Astrocyte of the spinal cord (primary cell): ENCODE results near the gene NDST1.

ENCODE experiments used
- DNase-seq: peaks from one replicate; pipeline ENCODE4 v3.0.0; 2011; ENCODE audit warnings: low read depth, low spot score
- H3K4me3 ChIP-seq: 2 replicates; pipeline ENCODE4 v1.5.1; 2011; ENCODE audit warnings: low read depth, mild to moderate bottlenecking, low read length, moderate library complexity
- in situ Hi-C: cut with HindIII; loops from 2 replicates; pipeline ENCODE4 v1.10.0; 2017; ENCODE audit warnings: low sequenced_read_pairs
- TF ChIP-seq, protein P1 (sequence below): IDR thresholded peaks from 2 replicates; pipeline ENCODE4 v1.5.1; 2012; ENCODE audit warnings: low read depth, mild to moderate bottlenecking, low read length, inconsistent platforms

Gene NDST1

DNA sequence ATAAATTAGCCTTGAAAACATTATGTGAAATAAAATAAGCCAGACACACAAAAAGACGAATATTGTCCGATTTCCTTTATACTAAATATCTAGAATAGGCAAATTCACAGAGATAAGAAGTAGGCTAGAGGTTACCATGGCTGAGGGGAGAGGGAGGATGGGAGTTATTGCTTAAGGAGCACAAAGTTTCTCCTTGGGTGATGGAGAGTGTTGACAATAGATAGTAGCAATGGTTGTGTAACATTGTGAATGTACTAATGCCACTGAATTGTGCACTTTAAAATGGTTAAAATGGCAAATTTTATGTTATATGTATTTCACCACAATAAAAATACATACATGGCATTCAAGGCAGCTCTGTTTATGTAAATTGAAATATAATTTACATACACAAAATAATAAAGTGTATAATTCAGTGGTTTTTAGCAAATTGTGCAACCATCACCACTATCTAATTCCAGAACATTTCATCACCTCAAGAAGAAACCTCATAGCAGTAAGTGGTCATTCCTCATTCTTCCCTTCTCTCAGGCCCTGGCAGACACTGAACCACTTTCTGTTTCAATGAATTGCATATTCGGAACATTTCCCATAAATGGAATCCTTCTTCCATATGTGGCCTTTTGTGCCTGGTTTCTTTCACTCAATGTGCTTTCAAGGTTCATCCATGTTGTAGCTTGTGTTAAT is 59.2 kb downstream of the NDST1 start:
- peak; percentile 77 for DNase-seq
- H3K4me3 ChIP-seq = no peak overlapping the region
- in situ Hi-C loops = no loop called here
- TF ChIP-seq, protein P1, sequence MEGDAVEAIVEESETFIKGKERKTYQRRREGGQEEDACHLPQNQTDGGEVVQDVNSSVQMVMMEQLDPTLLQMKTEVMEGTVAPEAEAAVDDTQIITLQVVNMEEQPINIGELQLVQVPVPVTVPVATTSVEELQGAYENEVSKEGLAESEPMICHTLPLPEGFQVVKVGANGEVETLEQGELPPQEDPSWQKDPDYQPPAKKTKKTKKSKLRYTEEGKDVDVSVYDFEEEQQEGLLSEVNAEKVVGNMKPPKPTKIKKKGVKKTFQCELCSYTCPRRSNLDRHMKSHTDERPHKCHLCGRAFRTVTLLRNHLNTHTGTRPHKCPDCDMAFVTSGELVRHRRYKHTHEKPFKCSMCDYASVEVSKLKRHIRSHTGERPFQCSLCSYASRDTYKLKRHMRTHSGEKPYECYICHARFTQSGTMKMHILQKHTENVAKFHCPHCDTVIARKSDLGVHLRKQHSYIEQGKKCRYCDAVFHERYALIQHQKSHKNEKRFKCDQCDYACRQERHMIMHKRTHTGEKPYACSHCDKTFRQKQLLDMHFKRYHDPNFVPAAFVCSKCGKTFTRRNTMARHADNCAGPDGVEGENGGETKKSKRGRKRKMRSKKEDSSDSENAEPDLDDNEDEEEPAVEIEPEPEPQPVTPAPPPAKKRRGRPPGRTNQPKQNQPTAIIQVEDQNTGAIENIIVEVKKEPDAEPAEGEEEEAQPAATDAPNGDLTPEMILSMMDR = no peak

DNA sequence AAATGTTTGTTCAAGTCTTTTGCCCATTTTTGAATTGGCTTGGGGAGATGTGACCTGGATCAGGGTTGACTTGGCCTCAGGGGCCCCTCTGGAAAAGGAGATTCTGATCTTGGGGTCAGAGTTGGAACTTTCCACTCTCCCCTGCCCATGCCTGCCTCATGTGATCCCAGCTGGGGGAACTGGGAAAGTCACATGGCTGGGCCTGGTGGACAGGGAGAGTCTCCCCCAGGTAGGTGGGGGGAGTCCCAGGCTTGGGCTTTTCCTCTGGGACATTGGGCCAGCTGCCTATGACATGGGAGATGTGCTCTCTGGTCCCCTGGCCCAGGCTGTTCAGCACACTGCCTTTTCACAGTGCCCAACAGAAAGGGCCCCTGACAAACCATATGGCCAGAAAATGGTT is 60.7 kb downstream of the NDST1 start:
- no peak overlapping the region for H3K4me3 ChIP-seq
- no peak for DNase-seq
- in situ Hi-C loops = no loop called here
- TF ChIP-seq, protein P1 = no peak

DNA sequence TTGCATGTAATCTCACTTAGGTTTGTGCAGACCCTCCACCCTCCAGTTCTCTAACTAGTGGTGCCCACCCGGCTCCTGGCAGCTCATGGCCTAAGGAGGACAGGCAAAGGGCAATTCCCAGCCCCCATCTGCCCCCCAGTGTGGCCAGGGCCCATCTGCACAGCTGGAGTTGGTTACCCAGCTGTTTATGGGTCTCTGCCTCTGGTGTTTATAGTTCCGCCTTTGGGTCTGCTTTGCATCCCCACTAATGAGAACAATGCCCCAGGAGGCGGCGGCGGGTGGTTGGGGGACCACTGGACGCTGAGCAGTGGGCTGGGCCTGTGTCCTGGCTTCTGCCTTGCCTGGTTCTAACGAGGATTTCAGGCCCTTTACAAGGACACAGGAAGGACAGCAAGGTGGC is 62.4 kb downstream of the NDST1 start:
- H3K4me3 ChIP-seq = no peak overlapping the region
- no peak for DNase-seq
- in situ Hi-C loops = no loop called here
- TF ChIP-seq, protein P1 = no peak

DNA sequence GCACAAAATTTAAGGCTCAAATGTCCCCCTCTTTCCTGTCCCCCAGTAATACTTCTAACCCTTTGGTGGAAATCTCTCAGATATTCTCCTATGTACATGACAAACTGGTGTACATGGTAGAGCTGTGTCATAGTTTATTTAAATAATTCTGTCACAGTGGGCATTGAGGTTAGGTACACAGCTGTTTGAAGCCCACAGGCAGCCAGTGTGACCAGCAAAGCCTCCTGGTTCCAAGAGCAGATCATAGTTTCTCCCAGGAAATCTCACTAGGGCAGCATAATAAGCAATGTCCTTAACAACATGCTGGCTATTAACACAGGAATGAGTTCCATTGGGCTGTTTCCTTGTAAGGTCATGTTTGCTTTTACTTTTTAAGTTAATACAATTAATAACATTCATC is 63.9 kb downstream of the NDST1 start:
- in situ Hi-C loops = no loop called here
- DNase-seq = no peak
- TF ChIP-seq, protein P1 = no peak
- H3K4me3 ChIP-seq = no peak overlapping the region

DNA sequence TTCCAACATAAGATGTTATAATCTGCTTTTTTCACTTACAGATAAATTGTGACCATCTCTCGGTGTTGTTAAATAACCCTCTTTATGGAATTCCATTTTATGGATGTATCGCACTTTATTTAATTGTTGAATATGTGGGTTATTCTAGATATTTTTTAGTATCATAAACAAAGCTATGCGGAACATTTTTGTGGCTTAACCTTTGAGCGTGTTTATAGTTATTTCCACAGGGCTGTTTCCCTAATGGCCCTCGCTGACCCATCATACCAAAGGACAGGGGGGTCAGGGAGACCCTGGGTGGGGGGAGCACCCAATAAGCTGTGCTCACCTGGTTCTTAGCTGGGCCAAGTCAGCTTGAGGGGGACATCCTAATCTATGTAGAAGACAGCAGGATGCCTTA is 65.3 kb downstream of the NDST1 start:
- DNase-seq = no peak
- H3K4me3 ChIP-seq = no peak overlapping the region
- TF ChIP-seq, protein P1 = no peak
- in situ Hi-C loops = no loop called here

DNA sequence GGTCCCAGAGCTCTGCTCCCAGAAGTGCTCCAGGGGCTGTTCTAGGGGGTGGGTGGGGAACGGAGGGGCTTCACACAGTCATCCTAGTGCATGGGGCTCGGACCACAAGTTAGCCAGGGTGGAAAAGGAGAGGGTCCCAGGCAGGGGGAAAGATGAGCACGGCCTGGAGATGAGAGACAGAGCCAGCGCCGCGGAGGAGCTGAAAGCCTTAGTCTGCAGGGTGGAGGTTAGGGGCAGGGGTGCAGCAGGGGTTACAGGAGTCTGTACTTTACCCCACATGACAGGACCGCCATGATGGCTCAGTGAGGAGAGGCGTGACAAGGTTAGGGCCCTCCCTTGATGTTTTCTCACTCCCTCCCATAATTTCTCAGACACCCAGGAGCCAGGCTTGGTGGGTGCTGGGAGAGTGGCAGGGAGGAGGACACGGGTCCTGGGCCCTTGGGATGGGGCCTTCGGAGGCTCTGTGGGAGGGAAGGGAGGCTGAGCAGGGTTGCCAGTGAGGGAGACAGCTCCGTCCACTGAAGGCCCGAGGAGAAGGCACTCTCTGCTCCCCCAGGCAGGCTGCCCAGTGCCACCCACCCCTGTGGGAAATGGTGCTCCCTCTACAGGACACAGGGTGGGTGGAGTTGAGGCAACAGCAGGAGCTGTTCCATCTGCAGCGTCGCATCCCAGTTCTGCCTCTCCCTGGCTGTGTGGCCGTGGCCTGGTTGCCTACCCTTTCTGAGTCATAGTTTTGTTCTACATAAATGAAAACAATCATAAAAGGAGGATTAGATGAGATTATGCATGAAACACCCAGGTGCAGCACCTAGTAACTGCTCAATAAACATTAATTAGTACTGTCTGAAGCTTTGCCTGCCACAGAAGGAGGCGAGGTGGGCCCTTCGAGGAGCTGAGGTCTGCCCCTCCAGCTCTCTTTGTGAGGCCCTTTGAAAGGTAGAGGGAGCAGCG is 66.2 kb downstream of the NDST1 start:
- H3K4me3 ChIP-seq = no peak overlapping the region
- no peak for DNase-seq
- in situ Hi-C loops = no loop called here
- TF ChIP-seq, protein P1 = peak; percentile 18
